ENCODE results near the gene TBC1D25.

TBC1D25 gene

DNA sequence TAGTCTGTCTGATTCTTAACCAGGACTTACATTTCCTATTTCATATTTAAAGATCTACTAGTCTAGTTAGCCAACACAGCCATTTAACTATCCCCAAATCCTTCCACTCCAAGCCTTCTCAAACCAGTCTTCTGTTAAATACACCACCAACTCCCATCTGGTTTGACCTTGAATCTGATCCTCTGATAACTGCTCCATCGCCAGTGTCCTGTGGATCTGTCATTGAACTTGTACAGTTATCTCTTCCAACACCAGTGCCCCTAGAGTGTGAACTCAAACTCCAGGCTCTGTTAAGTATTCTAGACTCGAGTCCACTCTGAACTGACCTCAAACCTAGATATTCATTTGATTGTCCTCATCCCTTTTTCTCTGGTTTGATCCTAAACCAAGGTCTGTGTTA is 72.2 kb downstream of the TBC1D25 start:
- no peak for DNase-seq
